ENCODE results near the gene FNBP1. TPM values are rescaled to one million over a fixed set of nuclear protein-coding genes. Genes with fewer than 3 reads are reported as not detected.

Gene FNBP1
- total and polyA plus RNA-seq, 4 donors: 21.9 to 92.9 (median 63.8) TPM

GRCh38 chr9:130069048-130069447, 26.1 kb upstream of the FNBP1 start:
- no peaks in the 10 kb centered on the region for H3K9me3 ChIP-seq (ENCODE audit: control insufficient read depth, low read length)
- WGBS, 2 donors: 84 to 91% methylated on average over 1 of the region's 1 CpG
- H3K27ac ChIP-seq (ENCODE audit: low read depth in 1 of 2, low read length in 2 of 2): peak overlapping the region in 1 of 2 donors; percentile 30
- ATAC-seq (ENCODE audit: low FRiP score) (no peak), DNase-seq (no peak)
- no peaks in the 10 kb centered on the region for H3K27me3 ChIP-seq (ENCODE audit: control insufficient read depth in 1 of 2, insufficient read depth in 2 of 2, low read length in 1 of 2)
- peaks cover 0 to 9% of the 10 kb centered on the region in 2 donors for H3K4me1 ChIP-seq (ENCODE audit: control insufficient read depth in 1 of 2, insufficient read depth in 2 of 2, low read length in 2 of 2)
- H3K4me3 ChIP-seq (ENCODE audit: low read length in 2 of 2): no peak overlapping the region
- H3K36me3 ChIP-seq (ENCODE audit: control insufficient read depth in 1 of 2, insufficient read depth in 2 of 2, low read length in 1 of 2): no peaks in the 10 kb centered on the region
- intact Hi-C loops (cut with DNase I): no loop called here

DNA sequence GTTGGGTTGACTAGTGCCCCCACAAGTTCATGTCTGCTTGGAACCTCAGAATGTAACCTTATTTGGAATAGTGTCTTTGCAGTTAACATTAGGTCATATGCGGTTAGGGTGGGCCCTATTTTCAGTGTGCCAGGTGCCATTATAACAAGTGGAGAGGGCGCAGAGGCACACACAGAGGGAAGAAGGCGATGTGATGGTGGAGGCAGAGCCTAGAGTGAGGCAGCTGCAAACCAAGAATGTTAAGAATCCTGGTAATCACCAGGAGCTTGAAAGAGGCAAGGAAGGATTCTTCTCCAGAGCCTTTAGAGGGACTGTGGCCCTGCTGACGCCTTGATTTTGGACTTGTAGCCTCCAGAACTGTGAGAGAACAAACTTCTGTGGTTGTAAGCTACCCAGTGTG, 21.6 kb upstream of the FNBP1 start:
- ATAC-seq (ENCODE audit: low FRiP score) (no peak), DNase-seq (no peak)
- Histone ChIP-seq H3K9me3 (ENCODE audit: control insufficient read depth, low read length) (no peaks in the 10 kb centered on the region), H3K27ac (ENCODE audit: low read depth in 1 of 2, low read length in 2 of 2) (no peak overlapping the region), H3K4me1 (ENCODE audit: control insufficient read depth in 1 of 2, insufficient read depth in 2 of 2, low read length in 2 of 2) (no peaks in the 10 kb centered on the region), H3K27me3 (ENCODE audit: control insufficient read depth in 1 of 2, insufficient read depth in 2 of 2, low read length in 1 of 2) (no peaks in the 10 kb centered on the region), H3K4me3 (ENCODE audit: low read length in 2 of 2) (no peak overlapping the region), H3K36me3 (ENCODE audit: control insufficient read depth in 1 of 2, insufficient read depth in 2 of 2, low read length in 1 of 2) (no peaks in the 10 kb centered on the region)
- 80 to 89% methylated on average over 4 of the region's 4 CpGs for WGBS, 2 donors
- intact Hi-C loops (cut with DNase I): no loop called here

GRCh38 chr9:130062750-130063149, 19.8 kb upstream of the FNBP1 start:
- Histone ChIP-seq H3K36me3 (ENCODE audit: control insufficient read depth in 1 of 2, insufficient read depth in 2 of 2, low read length in 1 of 2) (no peaks in the 10 kb centered on the region), H3K4me1 (ENCODE audit: control insufficient read depth in 1 of 2, insufficient read depth in 2 of 2, low read length in 2 of 2) (no peaks in the 10 kb centered on the region), H3K9me3 (ENCODE audit: control insufficient read depth, low read length) (no peaks in the 10 kb centered on the region), H3K4me3 (ENCODE audit: low read length in 2 of 2) (no peak overlapping the region), H3K27me3 (ENCODE audit: control insufficient read depth in 1 of 2, insufficient read depth in 2 of 2, low read length in 1 of 2) (no peaks in the 10 kb centered on the region), H3K27ac (ENCODE audit: low read depth in 1 of 2, low read length in 2 of 2) (no peak overlapping the region)
- 77 to 83% methylated on average over 2 of the region's 2 CpGs for WGBS, 2 donors
- no peak for ATAC-seq (ENCODE audit: low FRiP score)
- intact Hi-C loops (cut with DNase I): no loop called here
- no peak for DNase-seq

DNA sequence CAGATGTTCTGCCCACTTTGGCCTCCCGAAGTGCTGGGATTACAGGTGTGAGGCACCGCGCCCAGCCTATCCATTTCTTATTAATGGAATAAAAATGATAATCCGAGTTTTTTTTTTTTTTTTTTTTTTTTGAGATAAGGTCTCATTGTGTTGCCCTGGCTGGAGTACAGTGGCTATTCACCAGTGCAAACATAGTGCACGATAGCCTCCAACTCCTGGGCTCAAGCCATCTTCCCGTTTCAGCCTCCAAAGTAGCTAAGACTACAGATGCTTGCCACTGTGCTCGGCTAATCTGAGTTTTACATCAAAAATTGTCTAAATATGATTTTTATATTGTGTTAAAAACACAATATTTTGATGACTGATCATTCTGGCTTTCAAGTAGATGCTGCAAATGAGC, 17.3 kb upstream of the FNBP1 start:
- intact Hi-C loops (cut with DNase I): no loop called here
- Histone ChIP-seq H3K27me3 (ENCODE audit: control insufficient read depth in 1 of 2, insufficient read depth in 2 of 2, low read length in 1 of 2) (no peaks in the 10 kb centered on the region), H3K9me3 (ENCODE audit: control insufficient read depth, low read length) (no peaks in the 10 kb centered on the region), H3K4me3 (ENCODE audit: low read length in 2 of 2) (no peak overlapping the region), H3K36me3 (ENCODE audit: control insufficient read depth in 1 of 2, insufficient read depth in 2 of 2, low read length in 1 of 2) (no peaks in the 10 kb centered on the region), H3K27ac (ENCODE audit: low read depth in 1 of 2, low read length in 2 of 2) (no peak overlapping the region), H3K4me1 (ENCODE audit: control insufficient read depth in 1 of 2, insufficient read depth in 2 of 2, low read length in 2 of 2) (no peaks in the 10 kb centered on the region)
- 54 to 60% methylated on average over 7 of the region's 7 CpGs for WGBS, 2 donors
- DNase-seq (no peak), ATAC-seq (ENCODE audit: low FRiP score) (no peak)

DNA sequence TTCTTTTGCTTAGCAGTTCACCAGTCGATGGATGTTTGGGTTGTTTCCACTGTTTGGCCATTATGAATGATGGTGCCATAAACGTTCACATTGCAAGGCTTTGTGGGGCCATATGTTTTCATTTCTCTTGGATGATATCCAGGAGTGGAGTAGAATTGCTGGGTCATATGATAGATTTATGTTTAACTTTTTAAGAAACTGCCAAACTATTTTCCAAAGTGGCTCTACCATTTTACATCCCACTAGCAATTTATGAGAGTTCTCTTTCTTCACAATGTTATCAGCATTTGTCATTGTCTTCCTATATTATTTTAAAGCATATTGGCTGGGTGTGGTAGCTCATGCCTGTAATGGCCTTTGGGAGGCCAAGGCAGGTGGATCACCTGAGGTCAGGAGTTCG, 15.9 kb upstream of the FNBP1 start:
- Histone ChIP-seq H3K4me1 (ENCODE audit: control insufficient read depth in 1 of 2, insufficient read depth in 2 of 2, low read length in 2 of 2) (peaks cover 0 to 3% of the 10 kb centered on the region in 2 donors), H3K36me3 (ENCODE audit: control insufficient read depth in 1 of 2, insufficient read depth in 2 of 2, low read length in 1 of 2) (no peaks in the 10 kb centered on the region), H3K9me3 (ENCODE audit: control insufficient read depth, low read length) (no peaks in the 10 kb centered on the region), H3K27me3 (ENCODE audit: control insufficient read depth in 1 of 2, insufficient read depth in 2 of 2, low read length in 1 of 2) (no peaks in the 10 kb centered on the region), H3K27ac (ENCODE audit: low read depth in 1 of 2, low read length in 2 of 2) (no peak overlapping the region), H3K4me3 (ENCODE audit: low read length in 2 of 2) (no peak overlapping the region)
- ATAC-seq (ENCODE audit: low FRiP score) (no peak), DNase-seq (no peak)
- intact Hi-C loops (cut with DNase I): no loop called here
- WGBS, 2 donors: 33% methylated on average over 3 of the region's 3 CpGs

DNA sequence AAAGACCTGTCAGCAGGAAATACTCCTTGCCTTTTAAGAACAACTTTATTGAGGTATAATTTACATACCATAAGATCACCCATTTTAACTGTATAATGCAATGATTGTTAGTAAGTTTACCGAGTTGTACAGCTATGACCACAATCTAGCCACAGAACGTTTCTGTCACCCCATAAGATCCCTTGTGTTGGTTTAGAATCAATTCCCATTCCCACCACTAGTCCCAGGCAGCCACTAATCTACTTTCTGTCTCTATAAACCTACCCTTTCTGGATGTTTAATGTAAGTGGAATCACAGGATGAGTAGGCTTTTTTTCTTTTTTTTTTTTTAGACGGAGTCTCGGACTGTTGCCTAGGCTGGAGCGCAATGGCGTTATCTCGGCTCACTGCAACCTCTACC, 15.2 kb upstream of the FNBP1 start:
- H3K4me1 ChIP-seq (ENCODE audit: control insufficient read depth in 1 of 2, insufficient read depth in 2 of 2, low read length in 2 of 2): peaks cover 0 to 3% of the 10 kb centered on the region in 2 donors
- no peak overlapping the region for H3K4me3 ChIP-seq (ENCODE audit: low read length in 2 of 2)
- H3K9me3 ChIP-seq (ENCODE audit: control insufficient read depth, low read length): no peaks in the 10 kb centered on the region
- DNase-seq (no peak), ATAC-seq (ENCODE audit: low FRiP score) (no peak)
- H3K27me3 ChIP-seq (ENCODE audit: control insufficient read depth in 1 of 2, insufficient read depth in 2 of 2, low read length in 1 of 2): no peaks in the 10 kb centered on the region
- intact Hi-C loops (cut with DNase I): no loop called here
- no peak overlapping the region for H3K27ac ChIP-seq (ENCODE audit: low read depth in 1 of 2, low read length in 2 of 2)
- WGBS, 2 donors: 83 to 85% methylated on average over 7 of the region's 7 CpGs
- H3K36me3 ChIP-seq (ENCODE audit: control insufficient read depth in 1 of 2, insufficient read depth in 2 of 2, low read length in 1 of 2): no peaks in the 10 kb centered on the region

DNA sequence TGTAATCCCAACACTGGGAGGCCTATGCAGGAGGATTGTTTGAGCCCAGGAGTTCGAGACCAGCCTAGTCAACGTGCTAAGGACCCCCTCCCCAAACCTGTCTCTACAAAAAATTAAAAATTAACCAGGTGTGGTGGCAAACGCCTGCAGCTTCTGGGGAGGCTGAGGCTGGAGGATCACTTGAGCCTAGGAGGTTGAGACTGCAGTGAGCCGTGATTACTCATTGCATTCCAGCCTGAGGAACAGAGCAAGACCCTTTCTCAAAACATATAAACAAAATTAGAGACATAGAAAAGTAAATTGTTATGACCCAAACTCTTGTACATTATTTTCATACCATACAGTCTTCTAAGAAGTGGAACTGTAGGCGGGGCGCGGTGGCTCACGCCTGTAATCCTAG, 11.8 kb upstream of the FNBP1 start:
- intact Hi-C loops (cut with DNase I): loop anchor here in 1 of 2 donors (5.0 kb wide), 1 partner anchor 53 kb away; no protein-coding TSS in a partner anchor
- WGBS, 2 donors: 69 to 73% methylated on average over 8 of the region's 8 CpGs

GRCh38 chr9:130054325-130054786, 11.4 kb upstream of the FNBP1 start:
- DNase-seq: no peak
- H3K27ac ChIP-seq (ENCODE audit: low read depth in 1 of 2, low read length in 2 of 2): peak overlapping the region in 1 of 2 donors; percentile 49
- no peaks in the 10 kb centered on the region for H3K9me3 ChIP-seq (ENCODE audit: control insufficient read depth, low read length)
- intact Hi-C loops (cut with DNase I): loop anchor here in 1 of 2 donors (5.0 kb wide), 1 partner anchor 52 kb away; no protein-coding TSS in a partner anchor
- ATAC-seq (ENCODE audit: low FRiP score): no peak
- no peaks in the 10 kb centered on the region for H3K27me3 ChIP-seq (ENCODE audit: control insufficient read depth in 1 of 2, insufficient read depth in 2 of 2, low read length in 1 of 2)
- WGBS, 2 donors: 1% methylated on average over 14 of the region's 14 CpGs
- H3K4me1 ChIP-seq (ENCODE audit: control insufficient read depth in 1 of 2, insufficient read depth in 2 of 2, low read length in 2 of 2): peaks cover 0 to 3% of the 10 kb centered on the region in 2 donors
- H3K36me3 ChIP-seq (ENCODE audit: control insufficient read depth in 1 of 2, insufficient read depth in 2 of 2, low read length in 1 of 2): no peaks in the 10 kb centered on the region
- H3K4me3 ChIP-seq (ENCODE audit: low read length in 2 of 2): peak overlapping the region; percentile 80 to 92

More for the DNA sequence above, 11.8 kb upstream of the FNBP1 start:
- H3K4me3 ChIP-seq (ENCODE audit: low read length in 2 of 2): peak overlapping the region; percentile 80 to 92
- H3K27me3 ChIP-seq (ENCODE audit: control insufficient read depth in 1 of 2, insufficient read depth in 2 of 2, low read length in 1 of 2): no peaks in the 10 kb centered on the region
- no peak for ATAC-seq (ENCODE audit: low FRiP score)
- H3K9me3 ChIP-seq (ENCODE audit: control insufficient read depth, low read length): no peaks in the 10 kb centered on the region
- no peak for DNase-seq
- no peaks in the 10 kb centered on the region for H3K36me3 ChIP-seq (ENCODE audit: control insufficient read depth in 1 of 2, insufficient read depth in 2 of 2, low read length in 1 of 2)
- H3K27ac ChIP-seq (ENCODE audit: low read depth in 1 of 2, low read length in 2 of 2): no peak overlapping the region
- peaks cover 0 to 3% of the 10 kb centered on the region in 2 donors for H3K4me1 ChIP-seq (ENCODE audit: control insufficient read depth in 1 of 2, insufficient read depth in 2 of 2, low read length in 2 of 2)

GRCh38 chr9:130053504-130054324, 10.7 kb upstream of the FNBP1 start, which contains the start of gene GPR107:
Gene GPR107, plus strand, starts transcription at chr9:130053906. Its CDS starts 27 bp downstream, at chr9:130053933.
- WGBS, 2 donors: 0 to 1% methylated on average over 54 to 64 of the region's 64 CpGs
- ATAC-seq (ENCODE audit: low FRiP score) (peak; percentile 97), DNase-seq (peak; percentile 91 to 95)
- Histone ChIP-seq H3K36me3 (ENCODE audit: control insufficient read depth in 1 of 2, insufficient read depth in 2 of 2, low read length in 1 of 2) (no peaks in the 10 kb centered on the region), H3K4me3 (ENCODE audit: low read length in 2 of 2) (peak within 1 kb of the TSS; percentile 80 to 92), H3K9me3 (ENCODE audit: control insufficient read depth, low read length) (no peaks in the 10 kb centered on the region), H3K27me3 (ENCODE audit: control insufficient read depth in 1 of 2, insufficient read depth in 2 of 2, low read length in 1 of 2) (no peaks in the 10 kb centered on the region), H3K27ac (ENCODE audit: low read depth in 1 of 2, low read length in 2 of 2) (peak within 1 kb of the TSS; percentile 49 to 58), H3K4me1 (ENCODE audit: control insufficient read depth in 1 of 2, insufficient read depth in 2 of 2, low read length in 2 of 2) (peaks cover 0 to 3% of the 10 kb centered on the region in 2 donors)
- intact Hi-C loops (cut with DNase I): loop anchor here in 1 of 2 donors (5.0 kb wide), 1 partner anchor 51 kb away; no protein-coding TSS in a partner anchor

All from aorta (tissue), 5 donors.